ENCODE measurements around the gene SOBP. TPM values are rescaled to one million over a fixed set of nuclear protein-coding genes. Genes with fewer than 3 reads are reported as not detected.

The SOBP gene
- total RNA-seq, 1 experiment from 2014 or later, result 10.1 TPM

DNA sequence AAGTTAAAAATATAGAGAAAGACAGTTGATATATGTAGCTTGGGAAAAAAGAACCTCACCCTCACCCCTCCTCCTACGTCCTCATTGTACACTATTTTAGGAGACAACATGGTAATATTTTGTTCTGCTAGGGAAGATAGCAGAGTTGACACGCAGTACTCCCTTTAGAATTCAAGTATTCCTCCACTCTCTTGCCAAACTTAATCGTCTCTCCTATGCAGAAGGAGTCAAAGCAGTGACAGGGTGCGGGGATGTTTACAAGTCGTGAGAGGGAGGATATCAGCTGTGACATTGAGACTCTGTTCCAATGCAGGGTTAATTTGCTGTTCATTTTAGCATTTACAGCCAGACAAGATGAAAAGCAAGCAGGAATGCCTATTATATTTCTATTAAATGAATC lies 97.5 kb downstream of the SOBP start:
- Mint-ChIP-seq H3K27ac (peak overlapping the region; percentile 57), H3K4me3 (no peak overlapping the region), H3K4me1 (peaks cover 39% of the 10 kb centered on the region), H3K36me3 (peaks cover 3% of the 10 kb centered on the region; the same call in 1 of the 2 replicates), H3K27me3 (ENCODE audit: low read depth) (no peaks in the 10 kb centered on the region), H3K9me3 (peaks cover 4% of the 10 kb centered on the region)
- ChIA-PET CTCF (interaction anchor here (0.6 to 1.0 kb wide), 2 partner anchors 10 to 19 kb away, joined by 3 read pairs; no protein-coding TSS in a partner anchor), POLR2A (no interaction called here)
- TF ChIP-seq JUN (CRISPR knock-in tag; IDR thresholded peaks at IDR 0.05) (no peak), EMX1 (CRISPR knock-in tag; IDR thresholded peaks at IDR 0.05) (no peak), ZNF317 (CRISPR knock-in tag; IDR thresholded peaks at IDR 0.05; ENCODE audit: borderline replicate concordance, low read depth) (no peak)
- TF ChIP-seq, protein P1, sequence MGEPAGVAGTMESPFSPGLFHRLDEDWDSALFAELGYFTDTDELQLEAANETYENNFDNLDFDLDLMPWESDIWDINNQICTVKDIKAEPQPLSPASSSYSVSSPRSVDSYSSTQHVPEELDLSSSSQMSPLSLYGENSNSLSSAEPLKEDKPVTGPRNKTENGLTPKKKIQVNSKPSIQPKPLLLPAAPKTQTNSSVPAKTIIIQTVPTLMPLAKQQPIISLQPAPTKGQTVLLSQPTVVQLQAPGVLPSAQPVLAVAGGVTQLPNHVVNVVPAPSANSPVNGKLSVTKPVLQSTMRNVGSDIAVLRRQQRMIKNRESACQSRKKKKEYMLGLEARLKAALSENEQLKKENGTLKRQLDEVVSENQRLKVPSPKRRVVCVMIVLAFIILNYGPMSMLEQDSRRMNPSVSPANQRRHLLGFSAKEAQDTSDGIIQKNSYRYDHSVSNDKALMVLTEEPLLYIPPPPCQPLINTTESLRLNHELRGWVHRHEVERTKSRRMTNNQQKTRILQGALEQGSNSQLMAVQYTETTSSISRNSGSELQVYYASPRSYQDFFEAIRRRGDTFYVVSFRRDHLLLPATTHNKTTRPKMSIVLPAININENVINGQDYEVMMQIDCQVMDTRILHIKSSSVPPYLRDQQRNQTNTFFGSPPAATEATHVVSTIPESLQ (CRISPR knock-in tag; IDR thresholded peaks at IDR 0.05), result no peak
- DNase-seq (ENCODE audit: low spot score) (no peak), ATAC-seq (no peak)

DNA sequence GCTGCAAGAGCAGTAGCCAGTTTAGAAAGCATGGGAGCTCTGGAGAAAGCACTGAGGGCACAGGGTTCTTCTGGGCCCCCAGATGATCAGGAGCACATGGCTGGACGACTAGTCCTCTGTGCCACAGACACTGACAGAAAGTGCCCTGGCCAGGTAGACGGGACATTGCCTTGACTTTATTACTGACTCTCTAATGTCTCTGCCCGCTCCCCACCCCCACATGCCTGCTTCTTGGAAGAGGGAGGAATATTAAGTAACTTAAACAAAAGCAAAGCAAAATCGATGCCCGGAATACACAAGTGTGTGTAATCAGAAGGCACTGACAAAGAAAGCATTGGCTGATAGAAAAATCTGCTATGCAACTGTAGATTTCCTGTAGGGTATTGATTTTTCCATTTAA lies 99.3 kb downstream of the SOBP start:
- Mint-ChIP-seq H3K4me3 (no peak overlapping the region), H3K4me1 (peaks cover 43% of the 10 kb centered on the region), H3K27ac (no peak overlapping the region), H3K36me3 (no peaks in the 10 kb centered on the region), H3K9me3 (no peaks in the 10 kb centered on the region), H3K27me3 (ENCODE audit: low read depth) (no peaks in the 10 kb centered on the region)
- POLR2A ChIA-PET, result no interaction called here
- DNase-seq (ENCODE audit: low spot score) (no peak), ATAC-seq (no peak)
- TF ChIP-seq ZBTB43 (CRISPR knock-in tag; IDR thresholded peaks at IDR 0.05), result no peak
- TF ChIP-seq ZNF671 (CRISPR knock-in tag; IDR thresholded peaks at IDR 0.05), result no peak
- no peak for TF ChIP-seq GABPB1 (CRISPR knock-in tag; IDR thresholded peaks at IDR 0.05)
- TF ChIP-seq CDX4 (CRISPR knock-in tag; IDR thresholded peaks at IDR 0.05; ENCODE audit: borderline replicate concordance), result no peak
- TF ChIP-seq, protein P2, sequence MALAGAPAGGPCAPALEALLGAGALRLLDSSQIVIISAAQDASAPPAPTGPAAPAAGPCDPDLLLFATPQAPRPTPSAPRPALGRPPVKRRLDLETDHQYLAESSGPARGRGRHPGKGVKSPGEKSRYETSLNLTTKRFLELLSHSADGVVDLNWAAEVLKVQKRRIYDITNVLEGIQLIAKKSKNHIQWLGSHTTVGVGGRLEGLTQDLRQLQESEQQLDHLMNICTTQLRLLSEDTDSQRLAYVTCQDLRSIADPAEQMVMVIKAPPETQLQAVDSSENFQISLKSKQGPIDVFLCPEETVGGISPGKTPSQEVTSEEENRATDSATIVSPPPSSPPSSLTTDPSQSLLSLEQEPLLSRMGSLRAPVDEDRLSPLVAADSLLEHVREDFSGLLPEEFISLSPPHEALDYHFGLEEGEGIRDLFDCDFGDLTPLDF (CRISPR knock-in tag; IDR thresholded peaks at IDR 0.05), result no peak
- no peak for TF ChIP-seq ZNF423 (CRISPR knock-in tag; IDR thresholded peaks at IDR 0.05)
- TF ChIP-seq ELF4 (CRISPR knock-in tag; IDR thresholded peaks at IDR 0.05; ENCODE audit: low read depth), result no peak
- CTCF ChIA-PET, result no interaction called here

DNA sequence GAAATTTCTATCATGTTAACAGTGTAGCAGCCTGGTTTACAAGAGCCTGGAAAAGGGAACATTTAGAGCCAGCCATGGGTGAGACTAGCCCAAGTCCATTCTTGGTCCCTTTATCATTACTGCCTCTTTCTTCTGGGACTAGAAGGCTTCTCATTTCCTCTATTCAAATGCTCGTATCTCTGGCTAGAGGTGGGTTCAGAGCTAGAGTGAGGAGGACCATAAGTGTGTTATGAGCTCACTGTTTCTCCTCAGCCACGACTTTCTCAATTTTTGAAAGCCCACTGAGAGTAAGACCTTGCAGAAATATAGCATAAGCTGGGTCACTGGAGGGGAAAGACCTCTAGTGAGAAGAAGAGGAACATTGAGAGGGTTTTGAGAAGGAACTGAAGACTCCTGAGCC lies 100.0 kb downstream of the SOBP start:
- CTCF ChIA-PET, result no interaction called here
- TF ChIP-seq ZSCAN18 (CRISPR knock-in tag; IDR thresholded peaks at IDR 0.05) (no peak), ATF3 (CRISPR knock-in tag; conservative IDR thresholded peaks at IDR 0.05) (no peak), FOXP4 (CRISPR knock-in tag; IDR thresholded peaks at IDR 0.05) (no peak), NFE2L1 (CRISPR knock-in tag; IDR thresholded peaks at IDR 0.05) (no peak)
- peaks cover 47% of the 10 kb centered on the region for H3K4me1 Mint-ChIP-seq
- no peaks in the 10 kb centered on the region for H3K36me3 Mint-ChIP-seq
- no peak overlapping the region for H3K4me3 Mint-ChIP-seq
- H3K27me3 Mint-ChIP-seq (ENCODE audit: low read depth), result no peaks in the 10 kb centered on the region
- no peak overlapping the region for H3K27ac Mint-ChIP-seq
- DNase-seq (ENCODE audit: low spot score) (no peak), ATAC-seq (no peak)
- POLR2A ChIA-PET, result interaction anchor here (0.6 kb wide), 1 partner anchor 41 kb away, joined by 3 read pairs; no protein-coding TSS in a partner anchor
- no peaks in the 10 kb centered on the region for H3K9me3 Mint-ChIP-seq

Data from WTC11 (cell line).